A549 (cell line): ENCODE data around the gene EPHA5. TPM values are rescaled to one million over a fixed set of nuclear protein-coding genes. Genes with fewer than 3 reads are reported as not detected.

Experiments
- ATAC-seq, 2 experiments: fragments of 200-7000 bp in 1 of 2; fragments of >200 bp in 1 of 2; cut with Nextera tagmentation in 1 of 2; cut with Tn5 transposase in 1 of 2; 3 replicates each; pipeline versions ENCODE4 v1.8.0 to v1.9.1; 2018 to 2020; ENCODE audit warnings: mild to moderate bottlenecking in 1 of 2, moderate library complexity in 1 of 2
- CTCF ChIA-PET: fragments of 300-600 bp; sonication (Branson Sonifier 250); formaldehyde crosslinking; extraction: SDS; loops from one replicate; lab custom pipeline; 2021; ENCODE audit warnings: antibody characterized with exemption, inconsistent platforms; lab: Yijun Ruan, JAX
- POLR2A ChIA-PET: fragments of 350-600 bp; formaldehyde crosslinking; extraction: SDS; loops from one replicate; lab custom pipeline; 2021; ENCODE audit warnings: antibody characterized with exemption, inconsistent platforms; lab: Yijun Ruan, JAX
- DNase-seq, 2 experiments: peaks; one replicate each; pipeline versions ENCODE4 v3.0.0 to v3.0.0-alpha.2; 2011 to 2016; ENCODE audit warnings: low read depth in 1 of 2, low spot score in 1 of 2
- FAIRE-seq: peaks from 2 replicates; lab custom pipeline; 2011; peaks lifted over from hg19 to GRCh38; lab: Jason Lieb, UNC
- H3K27ac ChIP-seq, 2 experiments: fragments of >200 bp; sonication (Bioruptor Twin); formaldehyde crosslinking; 3 replicates each; pipeline ENCODE4 v1.5.1; 2016 to 2017
- H3K4me1 ChIP-seq: fragments of >200 bp; sonication (Bioruptor Twin); formaldehyde crosslinking; 3 replicates; pipeline ENCODE4 v1.6.1; 2016
- H3K4me2 ChIP-seq: fragments of >200 bp; sonication (Bioruptor Twin); formaldehyde crosslinking; 3 replicates; pipeline ENCODE4 v1.6.1; 2016
- H3K4me3 ChIP-seq: fragments of >200 bp; sonication (Bioruptor Twin); formaldehyde crosslinking; 3 replicates; pipeline ENCODE4 v1.5.1; 2016
- H3K9me3 ChIP-seq: fragments of >200 bp; sonication (Bioruptor Twin); formaldehyde crosslinking; 3 replicates; pipeline ENCODE4 v1.6.1; 2016
- CBX2 ChIP-seq: fragments of 200-600 bp; sonication (generic); IDR thresholded peaks from 2 replicates; pipeline ENCODE4 v1.6.1; 2016; ENCODE audit warnings: low read depth, mild to moderate bottlenecking, borderline replicate concordance
- FOXS1 ChIP-seq: fragments of 250-450 bp; sonication (Bioruptor Pico); IDR thresholded peaks from 2 replicates; pipeline ENCODE4 v1.5.0; 2020; ENCODE audit warnings: mild to moderate bottlenecking, moderate library complexity
- HEYL ChIP-seq: fragments of 250-450 bp; sonication (Bioruptor Pico); IDR thresholded peaks from 2 replicates; pipeline ENCODE4 v1.8.0; 2021; ENCODE audit warnings: mild to moderate bottlenecking, moderate library complexity
- HOXB5 ChIP-seq: fragments of 250-450 bp; sonication (Bioruptor Pico); IDR thresholded peaks from 2 replicates; pipeline ENCODE4 v1.5.0; 2020; ENCODE audit warnings: mild to moderate bottlenecking, moderate library complexity
- JUN ChIP-seq, 2 experiments: fragments of >200 bp; sonication (Bioruptor Twin); formaldehyde crosslinking; IDR thresholded peaks; 2 replicates in 1 of 2; 3 replicates in 1 of 2; pipeline ENCODE4 v1.6.1; 2016 to 2017
- MAFK ChIP-seq: fragments of 450-650 bp; IDR thresholded peaks from 2 replicates; pipeline ENCODE4 v1.6.1; 2014; ENCODE audit not compliant: partially characterized antibody
- NPAS2 ChIP-seq: fragments of 250-450 bp; sonication (Bioruptor Pico); IDR thresholded peaks from 2 replicates; pipeline ENCODE4 v1.8.0; 2022; ENCODE audit warnings: mild to moderate bottlenecking, moderate library complexity, borderline replicate concordance
- PHF8 ChIP-seq: fragments of 200-600 bp; sonication (generic); IDR thresholded peaks from 2 replicates; pipeline ENCODE4 v1.6.1; 2016; ENCODE audit warnings: low read depth, mild to moderate bottlenecking, antibody characterized with exemption, moderate library complexity, borderline replicate concordance
- POLR2A ChIP-seq: IDR thresholded peaks from 2 replicates; pipeline ENCODE4 v1.6.1; 2012; ENCODE audit warnings: mild to moderate bottlenecking, low read length
- RARB ChIP-seq: fragments of 250-450 bp; sonication (Bioruptor Pico); IDR thresholded peaks from 2 replicates; pipeline ENCODE4 v1.8.0; 2021; ENCODE audit warnings: mild to moderate bottlenecking, moderate library complexity
- RCOR1 ChIP-seq: fragments of 150-350 bp; IDR thresholded peaks from 2 replicates; pipeline ENCODE4 v1.6.1; 2014; ENCODE audit warnings: antibody characterized with exemption, low read length, low read depth
- RFX5 ChIP-seq: fragments of 450-650 bp; IDR thresholded peaks from 2 replicates; pipeline ENCODE4 v1.7.1; 2014; ENCODE audit warnings: antibody characterized with exemption, mild to moderate bottlenecking, moderate library complexity
- SMC3 ChIP-seq: fragments of >200 bp; sonication (Bioruptor Twin); formaldehyde crosslinking; IDR thresholded peaks from 3 replicates; pipeline ENCODE4 v1.6.1; 2018; ENCODE audit warnings: inconsistent platforms
- TFCP2L1 ChIP-seq: fragments of 250-450 bp; sonication (Bioruptor Pico); IDR thresholded peaks from 2 replicates; pipeline ENCODE4 v1.5.0; 2021; ENCODE audit warnings: mild to moderate bottlenecking
- ZFP36 ChIP-seq: fragments of 450-650 bp; IDR thresholded peaks from 2 replicates; pipeline ENCODE4 v1.6.1; 2014; ENCODE audit warnings: borderline replicate concordance; ENCODE audit not compliant: partially characterized antibody
- WGBS: methylation state at CpG from one replicate; pipeline ENCODE4 v1.1.6; 2017; ENCODE audit errors: missing lambda C conversion rate; 5-methylcytosine and 5-hydroxymethylcytosine counted together
- polyA plus RNA-seq, 4 experiments: library from polyadenylated mRNA; depleted of rRNA in 3 of 4; stranded (reverse); fragments of >200 nt; fragmentation: RNase III in 1 of 4; extraction: RNeasy Plus Mini Kit Qiagen cat#74134 plus additional on column Dnase treatment in 1 of 4; gene quantifications; 2 replicates in 3 of 4; 3 replicates in 1 of 4; pipeline ENCODE4 v1.2.3, GENCODE V29; 2011 to 2017
- TF ChIP-seq, protein P1 (sequence below): fragments of >200 bp; sonication (Bioruptor Twin); formaldehyde crosslinking; IDR thresholded peaks from 3 replicates; pipeline ENCODE4 v1.5.1; 2016
- TF ChIP-seq, protein P2 (sequence below): IDR thresholded peaks from 2 replicates; pipeline ENCODE4 v1.6.1; 2012; ENCODE audit warnings: low read depth, borderline replicate concordance
- TF ChIP-seq, protein P3 (sequence below): fragments of 450-650 bp; IDR thresholded peaks from 2 replicates; pipeline ENCODE4 v1.6.1; 2014; ENCODE audit warnings: antibody characterized with exemption
- TF ChIP-seq, protein P4 (sequence below): fragments of 200-600 bp; sonication (generic); IDR thresholded peaks from 2 replicates; pipeline ENCODE4 v1.6.1; 2016; ENCODE audit warnings: antibody characterized with exemption, mild to moderate bottlenecking, moderate library complexity
- TF ChIP-seq, protein P5 (sequence below): fragments of 250-450 bp; sonication (Bioruptor Pico); IDR thresholded peaks from 2 replicates; pipeline ENCODE4 v1.5.0; 2020; ENCODE audit warnings: low read depth, mild to moderate bottlenecking, moderate library complexity
- TF ChIP-seq, protein P6 (sequence below): IDR thresholded peaks from 2 replicates; pipeline ENCODE4 v1.6.1; 2012

The EPHA5 gene
- polyA plus RNA-seq, 2 of the 4 experiments (the other 2 are of a cell fraction), result 0.96 to 1.1 TPM

DNA sequence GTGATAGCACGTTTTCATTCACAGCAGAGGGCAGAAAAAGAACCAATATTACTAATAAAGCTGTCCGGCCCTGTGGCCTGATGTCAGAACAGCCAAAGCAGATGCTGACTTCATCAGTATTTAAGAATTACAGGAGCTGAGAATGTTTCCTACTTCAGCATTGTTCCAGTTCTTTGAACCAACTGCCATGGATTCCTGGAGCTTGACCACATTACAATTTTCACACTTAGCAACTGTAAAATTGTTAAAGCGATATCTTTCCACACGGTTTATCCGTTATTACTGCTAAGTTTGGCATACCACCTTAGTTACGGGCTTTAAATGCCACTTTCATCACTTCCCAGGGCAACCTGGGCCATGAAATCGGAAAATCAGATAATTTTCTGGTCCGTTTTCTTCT, 118.2 kb downstream of the EPHA5 start (continued):
- no peak for TF ChIP-seq NPAS2 (CRISPR knock-in tag)
- TF ChIP-seq RCOR1, result no peak
- TF ChIP-seq PHF8, result no peak
- TF ChIP-seq HEYL (CRISPR knock-in tag), result no peak
- TF ChIP-seq, all 56 proteins: peak for 0

DNA sequence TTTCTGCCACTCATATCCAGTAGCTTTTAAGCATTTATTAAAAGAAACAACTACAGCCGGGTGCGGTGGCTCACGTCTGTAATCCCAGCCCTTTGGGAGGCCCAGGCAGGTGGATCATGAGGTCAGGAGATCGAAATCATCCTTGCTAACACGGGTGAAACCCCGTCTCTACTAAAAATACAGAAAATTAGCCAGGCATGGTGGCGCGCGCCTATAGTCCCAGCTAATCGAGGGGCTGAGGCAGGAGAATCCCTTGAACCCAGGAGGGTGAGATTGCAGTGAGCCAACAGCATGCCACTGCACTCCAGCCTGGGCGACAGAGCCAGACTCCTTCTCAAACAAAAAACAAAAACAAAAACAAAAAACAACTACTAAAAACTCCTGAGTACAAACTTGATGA, 119.8 kb downstream of the EPHA5 start:
- Histone ChIP-seq H3K27ac (no peak overlapping the region), H3K4me3 (no peak overlapping the region), H3K4me2 (no peak overlapping the region), H3K9me3 (no peaks in the 10 kb centered on the region), H3K4me1 (no peaks in the 10 kb centered on the region)
- 83% methylated on average over 11 of the region's 11 CpGs for WGBS
- ATAC-seq, result no peak
- no peak for FAIRE-seq
- no peak for DNase-seq
- CTCF ChIA-PET, result no interaction called here
- TF ChIP-seq, protein P1, sequence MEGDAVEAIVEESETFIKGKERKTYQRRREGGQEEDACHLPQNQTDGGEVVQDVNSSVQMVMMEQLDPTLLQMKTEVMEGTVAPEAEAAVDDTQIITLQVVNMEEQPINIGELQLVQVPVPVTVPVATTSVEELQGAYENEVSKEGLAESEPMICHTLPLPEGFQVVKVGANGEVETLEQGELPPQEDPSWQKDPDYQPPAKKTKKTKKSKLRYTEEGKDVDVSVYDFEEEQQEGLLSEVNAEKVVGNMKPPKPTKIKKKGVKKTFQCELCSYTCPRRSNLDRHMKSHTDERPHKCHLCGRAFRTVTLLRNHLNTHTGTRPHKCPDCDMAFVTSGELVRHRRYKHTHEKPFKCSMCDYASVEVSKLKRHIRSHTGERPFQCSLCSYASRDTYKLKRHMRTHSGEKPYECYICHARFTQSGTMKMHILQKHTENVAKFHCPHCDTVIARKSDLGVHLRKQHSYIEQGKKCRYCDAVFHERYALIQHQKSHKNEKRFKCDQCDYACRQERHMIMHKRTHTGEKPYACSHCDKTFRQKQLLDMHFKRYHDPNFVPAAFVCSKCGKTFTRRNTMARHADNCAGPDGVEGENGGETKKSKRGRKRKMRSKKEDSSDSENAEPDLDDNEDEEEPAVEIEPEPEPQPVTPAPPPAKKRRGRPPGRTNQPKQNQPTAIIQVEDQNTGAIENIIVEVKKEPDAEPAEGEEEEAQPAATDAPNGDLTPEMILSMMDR, result no peak
- TF ChIP-seq POLR2A (no peak), RARB (no peak), TFCP2L1 (CRISPR knock-in tag) (no peak), JUN (IDR thresholded peaks at IDR 0.05) (no peak), PHF8 (no peak), CBX2 (no peak), ZFP36 (no peak), MAFK (no peak), FOXS1 (no peak), NPAS2 (CRISPR knock-in tag) (no peak)
- TF ChIP-seq, protein P2, sequence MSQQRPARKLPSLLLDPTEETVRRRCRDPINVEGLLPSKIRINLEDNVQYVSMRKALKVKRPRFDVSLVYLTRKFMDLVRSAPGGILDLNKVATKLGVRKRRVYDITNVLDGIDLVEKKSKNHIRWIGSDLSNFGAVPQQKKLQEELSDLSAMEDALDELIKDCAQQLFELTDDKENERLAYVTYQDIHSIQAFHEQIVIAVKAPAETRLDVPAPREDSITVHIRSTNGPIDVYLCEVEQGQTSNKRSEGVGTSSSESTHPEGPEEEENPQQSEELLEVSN, result no peak
- TF ChIP-seq, protein P3, sequence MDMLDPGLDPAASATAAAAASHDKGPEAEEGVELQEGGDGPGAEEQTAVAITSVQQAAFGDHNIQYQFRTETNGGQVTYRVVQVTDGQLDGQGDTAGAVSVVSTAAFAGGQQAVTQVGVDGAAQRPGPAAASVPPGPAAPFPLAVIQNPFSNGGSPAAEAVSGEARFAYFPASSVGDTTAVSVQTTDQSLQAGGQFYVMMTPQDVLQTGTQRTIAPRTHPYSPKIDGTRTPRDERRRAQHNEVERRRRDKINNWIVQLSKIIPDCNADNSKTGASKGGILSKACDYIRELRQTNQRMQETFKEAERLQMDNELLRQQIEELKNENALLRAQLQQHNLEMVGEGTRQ, result no peak
- POLR2A ChIA-PET, result interaction anchor here (0.7 kb wide), 1 partner anchor 23 kb away, joined by 3 read pairs; no protein-coding TSS in a partner anchor

DNA sequence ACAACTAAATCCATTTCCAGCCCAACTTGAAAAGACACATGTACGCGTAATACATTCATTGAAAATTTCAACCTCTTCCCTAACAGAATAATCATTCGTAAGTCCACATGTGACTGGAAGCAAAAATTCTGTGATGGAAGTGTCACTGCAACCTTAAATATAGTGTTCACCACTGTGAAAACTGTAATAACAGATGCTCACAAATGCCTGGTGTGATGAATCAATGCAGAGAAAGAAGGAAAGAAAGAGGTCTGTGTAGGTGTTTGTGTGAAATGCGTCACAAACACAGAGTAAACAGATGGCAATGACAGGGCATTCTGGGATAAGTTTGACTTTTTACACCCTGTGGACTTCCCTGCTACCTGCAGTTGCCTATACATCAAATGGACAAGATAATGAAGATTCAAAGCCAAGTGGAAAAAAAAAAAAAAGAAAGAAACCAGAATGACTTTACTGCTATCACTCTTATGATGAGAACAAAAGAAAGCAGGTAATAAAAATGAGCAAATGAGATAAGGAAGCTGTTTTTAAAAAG, 123.3 kb downstream of the EPHA5 start:
- DNase-seq, result peak in 1 of 2 experiments; percentile 4
- ATAC-seq, result no peak
- no peak overlapping the region for H3K4me2 ChIP-seq
- FAIRE-seq, result no peak
- ChIA-PET POLR2A (no interaction called here), CTCF (no interaction called here)
- H3K4me3 ChIP-seq, result no peak overlapping the region
- WGBS, result 72% methylated on average over 4 of the region's 4 CpGs
- H3K4me1 ChIP-seq, result no peaks in the 10 kb centered on the region
- H3K27ac ChIP-seq, result no peak overlapping the region
- H3K9me3 ChIP-seq, result no peaks in the 10 kb centered on the region
- TF ChIP-seq SMC3 (no peak), RFX5 (no peak), HOXB5 (CRISPR knock-in tag) (no peak)
- TF ChIP-seq, protein P4, sequence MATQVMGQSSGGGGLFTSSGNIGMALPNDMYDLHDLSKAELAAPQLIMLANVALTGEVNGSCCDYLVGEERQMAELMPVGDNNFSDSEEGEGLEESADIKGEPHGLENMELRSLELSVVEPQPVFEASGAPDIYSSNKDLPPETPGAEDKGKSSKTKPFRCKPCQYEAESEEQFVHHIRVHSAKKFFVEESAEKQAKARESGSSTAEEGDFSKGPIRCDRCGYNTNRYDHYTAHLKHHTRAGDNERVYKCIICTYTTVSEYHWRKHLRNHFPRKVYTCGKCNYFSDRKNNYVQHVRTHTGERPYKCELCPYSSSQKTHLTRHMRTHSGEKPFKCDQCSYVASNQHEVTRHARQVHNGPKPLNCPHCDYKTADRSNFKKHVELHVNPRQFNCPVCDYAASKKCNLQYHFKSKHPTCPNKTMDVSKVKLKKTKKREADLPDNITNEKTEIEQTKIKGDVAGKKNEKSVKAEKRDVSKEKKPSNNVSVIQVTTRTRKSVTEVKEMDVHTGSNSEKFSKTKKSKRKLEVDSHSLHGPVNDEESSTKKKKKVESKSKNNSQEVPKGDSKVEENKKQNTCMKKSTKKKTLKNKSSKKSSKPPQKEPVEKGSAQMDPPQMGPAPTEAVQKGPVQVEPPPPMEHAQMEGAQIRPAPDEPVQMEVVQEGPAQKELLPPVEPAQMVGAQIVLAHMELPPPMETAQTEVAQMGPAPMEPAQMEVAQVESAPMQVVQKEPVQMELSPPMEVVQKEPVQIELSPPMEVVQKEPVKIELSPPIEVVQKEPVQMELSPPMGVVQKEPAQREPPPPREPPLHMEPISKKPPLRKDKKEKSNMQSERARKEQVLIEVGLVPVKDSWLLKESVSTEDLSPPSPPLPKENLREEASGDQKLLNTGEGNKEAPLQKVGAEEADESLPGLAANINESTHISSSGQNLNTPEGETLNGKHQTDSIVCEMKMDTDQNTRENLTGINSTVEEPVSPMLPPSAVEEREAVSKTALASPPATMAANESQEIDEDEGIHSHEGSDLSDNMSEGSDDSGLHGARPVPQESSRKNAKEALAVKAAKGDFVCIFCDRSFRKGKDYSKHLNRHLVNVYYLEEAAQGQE, result no peak
- TF ChIP-seq, protein P5, sequence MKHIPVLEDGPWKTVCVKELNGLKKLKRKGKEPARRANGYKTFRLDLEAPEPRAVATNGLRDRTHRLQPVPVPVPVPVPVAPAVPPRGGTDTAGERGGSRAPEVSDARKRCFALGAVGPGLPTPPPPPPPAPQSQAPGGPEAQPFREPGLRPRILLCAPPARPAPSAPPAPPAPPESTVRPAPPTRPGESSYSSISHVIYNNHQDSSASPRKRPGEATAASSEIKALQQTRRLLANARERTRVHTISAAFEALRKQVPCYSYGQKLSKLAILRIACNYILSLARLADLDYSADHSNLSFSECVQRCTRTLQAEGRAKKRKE (CRISPR knock-in tag), result no peak
- TF ChIP-seq, protein P6, sequence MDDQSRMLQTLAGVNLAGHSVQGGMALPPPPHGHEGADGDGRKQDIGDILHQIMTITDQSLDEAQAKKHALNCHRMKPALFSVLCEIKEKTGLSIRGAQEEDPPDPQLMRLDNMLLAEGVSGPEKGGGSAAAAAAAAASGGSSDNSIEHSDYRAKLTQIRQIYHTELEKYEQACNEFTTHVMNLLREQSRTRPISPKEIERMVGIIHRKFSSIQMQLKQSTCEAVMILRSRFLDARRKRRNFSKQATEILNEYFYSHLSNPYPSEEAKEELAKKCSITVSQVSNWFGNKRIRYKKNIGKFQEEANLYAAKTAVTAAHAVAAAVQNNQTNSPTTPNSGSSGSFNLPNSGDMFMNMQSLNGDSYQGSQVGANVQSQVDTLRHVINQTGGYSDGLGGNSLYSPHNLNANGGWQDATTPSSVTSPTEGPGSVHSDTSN, result no peak
